GM21423 (cell line): Measurements from ENCODE around the gene RASL10A.
"Not testable (repeated sequence)": the region's sequence is repeated elsewhere in the genome, so short reads cannot be mapped to it uniquely, and the experiment has no call there.

ENCODE experiments used
- ATAC-seq: cut with Tn5 transposase; IDR thresholded peaks from one replicate; pipeline ENCODE4 v1.9.1; 2021; ENCODE audit warnings: mild to moderate bottlenecking, moderate library complexity; ENCODE audit not compliant: unreplicated experiment

RASL10A gene, protein sequence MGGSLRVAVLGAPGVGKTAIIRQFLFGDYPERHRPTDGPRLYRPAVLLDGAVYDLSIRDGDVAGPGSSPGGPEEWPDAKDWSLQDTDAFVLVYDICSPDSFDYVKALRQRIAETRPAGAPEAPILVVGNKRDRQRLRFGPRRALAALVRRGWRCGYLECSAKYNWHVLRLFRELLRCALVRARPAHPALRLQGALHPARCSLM

DNA sequence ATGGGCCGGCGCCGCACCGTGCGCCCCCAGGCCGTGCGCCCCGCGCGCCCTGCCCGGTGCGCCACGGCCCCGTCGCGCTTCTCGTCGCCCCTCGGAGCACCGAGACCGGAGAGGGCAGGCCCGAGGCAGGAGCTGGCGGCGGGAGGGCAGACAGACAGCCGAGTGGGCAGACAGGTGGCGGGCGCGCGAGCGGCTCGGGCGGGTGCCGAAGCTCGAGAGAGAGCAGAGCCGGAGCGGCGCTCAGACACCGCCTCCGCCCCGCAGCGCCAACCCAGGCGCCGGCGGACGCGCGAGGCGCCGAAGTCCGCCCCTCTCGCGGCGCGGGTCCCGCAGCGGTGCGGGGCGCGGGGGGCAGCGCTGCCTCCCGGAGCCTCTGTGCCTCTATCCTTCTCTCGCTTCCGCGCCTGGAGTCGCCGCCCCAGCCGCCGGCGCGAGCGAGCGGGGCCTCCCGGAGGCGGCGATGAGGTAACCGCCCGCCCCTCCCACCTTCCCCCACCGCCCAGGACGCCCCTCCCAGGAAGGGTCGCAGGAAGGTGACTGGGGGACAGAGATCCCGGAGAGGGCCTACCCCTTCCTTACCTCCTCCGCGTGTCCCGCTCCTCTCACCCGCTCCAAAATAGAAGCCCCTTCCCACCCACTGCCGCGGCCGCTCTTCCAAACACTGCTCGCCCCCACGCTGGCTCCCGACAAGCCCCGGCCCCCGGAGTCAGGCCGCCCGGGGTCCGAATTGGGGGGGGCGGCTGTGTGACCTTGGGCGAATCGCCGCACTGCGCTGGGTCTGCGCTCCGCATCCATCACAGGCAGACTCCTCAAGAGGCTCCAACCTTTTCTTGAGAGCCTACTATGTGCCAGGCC is at the start of gene RASL10A:
Gene RASL10A (minus strand): TSS at position 412 of the 855 bp plus-strand sequence. CDS start 451 bp downstream, outside the sequence.
- no peak for ATAC-seq

DNA sequence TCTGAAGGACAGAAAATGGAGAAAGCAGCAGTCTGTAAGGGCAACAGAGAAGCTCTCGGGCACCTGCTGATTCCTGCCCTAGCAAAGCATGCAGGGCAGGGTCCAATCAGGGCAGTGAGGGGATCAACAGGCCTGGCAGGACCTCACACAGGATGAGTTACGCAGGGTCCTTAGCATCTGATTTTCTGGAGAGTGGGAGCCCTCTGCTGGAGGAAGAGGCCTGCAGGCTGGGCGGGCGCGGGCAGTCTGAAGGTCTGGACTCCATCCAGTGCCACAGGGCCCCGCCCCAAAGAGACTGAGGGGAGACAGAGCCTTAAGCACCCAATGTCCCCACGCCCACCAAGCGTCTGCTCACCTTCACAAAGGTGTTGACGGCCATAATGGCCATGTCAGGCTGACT is 44.0 kb upstream of the RASL10A start:
- no peak for ATAC-seq

DNA sequence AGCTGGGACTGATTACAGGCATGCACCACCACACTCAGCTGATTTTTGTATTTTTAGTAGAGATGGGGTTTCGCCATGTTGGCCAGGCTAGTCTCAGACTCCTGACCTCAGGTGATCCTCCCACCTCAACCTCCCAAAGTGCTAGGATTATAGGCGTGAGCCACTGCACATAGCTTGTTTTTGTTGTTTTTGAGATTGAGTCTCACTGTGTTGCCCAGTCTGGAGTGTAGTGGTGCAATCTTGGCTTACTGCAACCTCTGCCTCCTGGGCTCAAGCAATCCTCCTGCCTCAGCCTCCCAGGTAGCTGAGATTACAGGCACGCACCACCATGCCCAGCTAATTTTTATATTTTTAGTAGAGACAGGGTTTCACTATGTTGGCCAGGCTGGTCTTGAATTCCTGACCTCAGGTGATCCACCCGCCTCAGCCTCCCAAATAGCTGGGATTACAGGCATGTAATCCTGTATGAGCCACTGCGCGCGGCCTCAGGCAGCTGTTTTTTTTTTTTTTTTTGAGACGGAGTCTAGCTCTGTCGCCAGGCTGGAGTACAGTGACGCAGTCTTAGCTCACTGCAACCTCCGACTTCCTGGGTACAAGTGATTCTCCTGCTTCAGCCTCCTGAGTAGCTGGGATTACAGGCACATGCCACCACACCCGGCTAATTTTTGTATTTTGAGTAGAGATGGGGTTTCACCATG is 41.8 kb upstream of the RASL10A start:
- not testable (repeated sequence) for ATAC-seq

DNA sequence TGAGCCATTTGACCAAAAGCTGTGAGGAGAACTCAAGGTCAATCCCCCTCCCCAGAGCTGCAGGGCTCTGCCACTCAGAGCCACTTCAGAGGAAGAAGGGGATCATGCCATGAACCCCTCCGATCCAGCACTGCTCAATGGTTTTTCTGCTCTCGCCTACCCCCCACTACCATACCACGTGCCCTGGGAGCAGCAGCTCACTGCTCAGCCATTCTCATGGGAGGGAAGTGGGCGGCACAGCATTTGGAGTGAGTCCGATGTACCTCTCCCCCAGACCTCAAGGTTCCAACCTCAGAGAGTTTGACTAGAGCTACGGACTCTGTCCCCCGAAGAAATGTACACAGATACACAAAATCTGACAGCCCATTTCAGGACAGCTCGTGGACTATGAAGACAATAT is 38.4 kb upstream of the RASL10A start:
- no peak for ATAC-seq

DNA sequence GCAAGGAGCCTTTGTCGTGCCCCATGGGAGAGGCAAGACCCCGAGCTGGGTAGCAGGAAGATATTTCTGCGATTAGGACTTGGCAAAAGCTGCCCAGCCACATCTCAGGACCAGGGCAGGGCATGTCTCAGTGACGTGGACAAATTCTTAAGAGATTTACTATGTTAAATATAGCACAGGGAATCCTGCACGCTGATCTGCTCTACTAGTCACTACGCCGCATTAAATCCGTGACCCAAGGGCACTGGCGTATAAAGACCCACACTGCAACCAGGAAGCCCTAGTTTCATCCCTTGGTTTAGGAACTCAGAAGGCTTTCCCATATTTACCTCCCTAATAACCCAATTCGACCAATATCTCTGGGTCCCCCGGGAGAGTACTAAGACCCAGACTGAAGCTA is 37.8 kb upstream of the RASL10A start:
- no peak for ATAC-seq

DNA sequence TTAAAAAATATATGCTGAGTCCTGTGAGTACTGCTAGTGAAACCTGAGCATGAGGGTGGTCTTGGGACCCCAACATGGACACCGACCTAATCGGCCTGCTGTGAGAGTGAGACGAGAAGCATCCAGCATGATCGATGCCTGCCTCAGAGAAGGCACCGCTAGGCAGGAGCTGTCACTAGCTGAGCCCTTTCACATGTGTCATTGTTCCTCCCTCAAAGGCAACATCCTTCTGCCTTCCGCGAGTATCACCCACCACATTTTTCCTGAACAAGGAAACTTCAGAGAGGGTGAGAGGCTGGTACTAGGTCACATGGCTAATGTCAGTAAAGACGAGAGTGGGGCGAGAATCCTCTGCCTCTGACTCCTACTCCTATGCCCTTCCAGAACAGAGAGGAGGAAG is 37.3 kb upstream of the RASL10A start:
- no peak for ATAC-seq

DNA sequence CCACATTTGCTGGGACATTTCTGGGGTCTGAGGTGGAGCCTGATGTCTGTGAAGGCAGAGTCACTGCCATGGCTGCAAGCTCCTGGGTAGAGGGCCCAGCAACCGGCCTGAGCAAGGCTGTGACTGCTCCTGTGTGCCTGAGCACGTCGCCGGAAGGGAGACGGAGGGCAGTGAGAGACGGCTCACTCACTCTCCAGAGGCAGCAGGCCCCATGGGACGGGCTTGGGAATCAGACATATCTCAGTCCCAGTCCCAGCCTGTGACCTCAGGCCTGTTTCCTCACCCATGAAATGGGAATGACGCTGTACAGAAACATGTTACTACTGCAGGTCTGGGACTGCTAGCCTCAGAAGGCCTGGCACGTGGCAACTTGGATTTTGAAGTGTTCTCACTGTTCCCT is 36.4 kb upstream of the RASL10A start:
- no peak for ATAC-seq

DNA sequence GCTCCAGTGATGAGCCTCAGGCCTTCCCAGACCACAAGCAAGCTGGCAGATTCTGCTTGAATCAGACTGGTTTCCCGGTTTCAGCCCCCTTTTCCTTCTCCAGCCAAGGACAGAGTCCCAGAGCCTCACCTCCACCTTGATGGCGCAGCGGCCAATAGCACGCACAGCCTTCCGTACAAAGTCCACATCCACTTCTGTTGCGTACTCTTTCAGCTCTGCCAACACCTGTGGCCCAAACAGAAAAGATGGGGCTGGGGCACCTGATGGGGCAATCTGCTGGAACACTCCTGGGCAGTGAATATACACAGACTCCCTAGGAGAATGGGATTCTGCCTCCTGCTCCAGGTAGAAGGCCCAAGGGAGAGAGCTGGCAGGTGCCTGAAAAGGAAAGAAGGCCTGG is 35.5 kb upstream of the RASL10A start:
- ATAC-seq = no peak

DNA sequence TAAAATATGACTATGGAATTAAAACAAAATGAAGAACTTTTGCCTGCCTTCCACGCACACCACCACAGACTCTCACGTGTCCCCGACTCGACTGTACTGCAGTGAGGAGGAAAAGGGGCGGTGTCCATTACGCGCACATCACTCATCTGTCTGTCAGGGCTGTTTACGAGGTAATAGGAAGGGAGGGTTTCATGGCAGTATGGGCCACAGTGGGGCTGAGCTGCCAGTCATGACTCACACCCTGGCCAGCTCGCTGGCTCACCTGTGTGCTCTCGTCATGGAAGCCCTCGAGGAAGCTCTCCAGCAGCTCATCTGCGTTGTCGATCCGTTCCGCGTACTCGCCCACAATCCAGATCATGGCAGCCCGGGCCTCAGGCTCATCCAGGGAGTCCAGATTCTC is 33.5 kb upstream of the RASL10A start:
- no peak for ATAC-seq

DNA sequence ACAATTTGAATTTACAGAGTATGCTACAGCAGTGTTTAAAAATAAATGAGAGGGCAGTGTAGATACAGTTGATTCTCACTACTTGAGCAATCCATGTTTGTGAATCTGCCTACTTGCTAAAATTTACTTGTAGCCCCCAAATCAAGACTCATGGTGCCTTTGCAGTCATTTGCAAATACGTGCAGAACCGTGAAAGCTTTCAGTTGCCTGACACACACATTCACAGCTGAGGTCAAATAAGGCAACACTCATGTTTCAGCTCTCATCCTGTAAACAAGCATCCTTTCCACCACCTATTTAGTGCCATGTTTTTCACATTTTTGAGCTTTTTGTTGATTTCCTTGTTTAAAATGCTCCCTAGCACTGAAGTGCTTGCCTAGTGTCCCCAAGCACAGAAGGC is 32.5 kb upstream of the RASL10A start:
- no peak for ATAC-seq

DNA sequence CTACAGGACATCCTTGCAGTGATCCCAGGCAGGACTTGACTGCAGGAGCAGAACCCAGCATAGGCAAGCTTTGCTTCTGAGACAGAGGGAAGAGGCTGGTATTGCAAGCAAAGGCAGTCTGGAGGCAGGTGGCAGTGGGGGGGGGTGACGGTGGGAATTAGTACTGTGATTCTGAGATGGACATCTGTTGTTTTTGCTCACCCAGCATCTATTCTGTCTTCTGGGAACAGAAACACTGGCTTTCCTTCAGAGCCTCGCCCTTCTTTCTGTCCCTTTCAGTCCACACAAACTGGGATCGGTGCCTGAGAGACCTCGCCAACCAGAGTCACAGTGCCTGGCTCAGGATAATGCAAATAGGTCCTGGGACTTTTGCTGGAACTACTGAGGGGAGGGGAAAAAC is 31.2 kb upstream of the RASL10A start:
- no peak for ATAC-seq

DNA sequence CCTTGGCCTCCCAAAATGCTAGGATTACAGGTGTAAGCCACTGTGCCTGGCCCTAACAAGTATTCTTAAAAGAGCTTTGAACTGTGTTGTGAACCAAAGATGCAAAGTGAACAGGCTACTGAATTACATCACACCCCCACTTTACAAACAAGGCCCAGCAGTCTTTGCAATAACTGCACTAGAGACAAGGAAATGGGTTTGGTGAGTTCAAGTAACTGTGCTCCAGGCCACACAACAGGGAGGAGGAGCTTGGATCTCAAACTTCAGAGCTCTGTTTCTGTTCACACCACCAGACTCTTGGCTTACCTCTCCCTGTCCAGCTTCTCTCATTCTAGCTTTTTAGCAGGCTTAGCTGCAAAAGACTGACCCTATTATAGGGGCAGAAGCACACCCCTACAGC is 30.4 kb upstream of the RASL10A start:
- no peak for ATAC-seq

DNA sequence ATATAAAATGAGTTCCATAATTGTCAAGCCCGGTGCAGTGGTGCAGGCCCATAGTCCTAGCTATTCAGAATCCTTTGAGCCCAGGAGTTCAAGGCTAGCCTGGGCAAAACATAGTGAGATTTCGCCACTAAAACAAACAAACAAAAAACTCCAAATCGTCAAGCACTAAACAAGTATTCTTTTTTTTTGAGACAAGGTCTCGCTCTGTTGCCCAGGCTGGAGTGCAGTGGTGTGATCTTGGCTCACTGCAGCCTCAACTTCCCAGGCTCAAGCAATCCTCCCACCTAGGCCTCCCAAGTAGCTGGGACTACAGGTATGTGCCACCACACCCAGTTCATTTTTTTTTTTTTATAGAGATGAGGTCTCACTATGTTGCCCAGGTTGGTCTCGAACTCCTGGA is 29.4 kb upstream of the RASL10A start:
- not testable (repeated sequence) for ATAC-seq

DNA sequence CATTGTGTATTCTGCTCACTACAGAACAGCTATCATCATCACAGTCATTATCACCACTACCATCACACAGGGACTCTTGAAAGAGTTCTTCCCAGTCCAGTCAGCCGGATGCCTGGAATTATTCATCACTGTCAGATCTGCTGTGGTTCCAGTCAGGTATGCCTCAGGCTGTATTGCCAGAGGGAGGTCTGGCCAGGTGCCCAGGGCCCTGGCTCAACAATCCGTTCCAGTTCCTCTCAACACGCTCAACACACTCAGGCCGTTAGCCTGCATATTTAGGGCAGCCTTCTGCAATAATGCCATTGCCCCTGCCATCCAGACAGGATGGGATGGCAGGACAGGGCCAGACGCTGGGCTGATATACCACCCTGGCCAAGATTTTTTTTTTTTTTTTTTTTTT is 28.6 kb upstream of the RASL10A start:
- ATAC-seq = no peak

DNA sequence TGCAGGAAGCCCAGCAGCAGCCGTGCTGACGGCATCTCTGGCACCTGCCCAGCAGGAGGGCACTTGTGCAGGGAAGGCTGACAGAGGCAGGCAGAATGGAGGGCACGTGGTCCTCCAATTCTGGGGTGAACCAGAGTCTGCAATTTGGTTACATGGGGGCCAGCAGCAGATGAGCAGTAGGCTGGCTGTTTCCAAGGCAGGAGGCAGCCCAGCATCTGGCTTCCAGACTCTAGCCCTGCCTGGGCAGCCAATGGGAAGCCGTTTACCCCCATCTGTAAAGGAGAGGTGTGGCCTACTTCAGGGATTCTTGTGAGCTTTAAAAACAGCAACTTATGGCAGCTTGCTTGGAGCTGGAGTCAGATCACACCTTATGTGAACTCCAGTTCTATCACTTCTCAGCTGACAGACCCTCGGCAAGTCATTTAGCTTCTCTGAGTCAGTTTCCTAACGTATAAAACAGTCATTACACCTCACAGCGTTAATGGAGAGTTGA is 27.9 kb upstream of the RASL10A start:
- ATAC-seq = no peak

DNA sequence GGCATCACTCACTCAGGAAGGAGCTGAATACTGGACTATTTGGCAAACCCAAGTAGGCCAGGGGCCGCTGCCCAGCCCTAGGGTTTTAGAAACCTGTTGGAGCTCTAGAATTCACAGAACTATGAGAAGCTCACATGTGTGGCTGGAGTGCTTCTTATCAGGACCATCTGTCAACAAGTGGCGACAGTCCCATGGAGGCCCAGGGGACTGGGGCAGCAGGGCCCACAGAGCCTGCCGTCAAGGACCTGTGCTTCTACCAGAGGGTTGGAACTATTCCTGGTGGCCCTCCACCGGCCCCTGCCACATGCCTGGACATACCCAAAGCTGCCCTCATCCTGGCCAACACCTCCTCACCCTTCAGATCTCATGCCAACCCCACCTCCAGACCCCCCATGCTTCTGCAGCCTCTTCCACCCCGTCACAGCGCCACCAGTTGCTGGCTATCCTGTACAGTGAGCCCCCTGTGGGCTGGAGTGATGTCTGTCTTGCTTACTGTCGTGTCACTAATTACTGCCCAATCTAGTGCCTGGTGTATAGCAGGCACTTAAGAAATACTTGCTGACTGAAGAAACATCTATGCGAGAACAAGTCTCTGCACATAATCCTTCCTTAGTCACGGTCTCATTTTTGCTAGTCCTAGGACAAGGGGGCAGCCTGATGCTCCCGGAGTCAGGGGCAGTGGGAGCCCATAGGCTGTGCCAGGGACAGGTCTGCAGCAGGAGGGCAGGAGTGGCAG is 27.2 kb upstream of the RASL10A start:
- no peak for ATAC-seq

DNA sequence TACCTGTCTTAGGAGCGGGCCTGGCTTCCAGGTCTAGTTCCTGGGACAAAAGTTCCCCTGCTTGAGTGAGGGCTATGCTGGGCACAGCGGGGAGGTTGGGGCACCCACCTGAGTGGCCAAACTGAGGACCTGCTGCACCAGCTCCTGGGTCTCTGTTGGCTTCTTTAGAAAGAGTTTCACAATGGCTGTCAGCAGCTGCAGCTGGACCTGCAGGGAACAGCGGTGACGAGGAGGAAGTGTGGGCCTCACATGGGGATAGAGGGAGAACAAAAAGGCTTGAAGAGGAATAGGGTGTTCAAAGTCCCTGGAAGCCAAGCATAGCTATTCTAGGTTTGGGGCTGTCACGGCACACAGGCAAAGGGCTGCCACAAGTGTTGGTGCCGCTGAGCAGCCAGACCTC is 26.7 kb upstream of the RASL10A start:
- no peak for ATAC-seq

DNA sequence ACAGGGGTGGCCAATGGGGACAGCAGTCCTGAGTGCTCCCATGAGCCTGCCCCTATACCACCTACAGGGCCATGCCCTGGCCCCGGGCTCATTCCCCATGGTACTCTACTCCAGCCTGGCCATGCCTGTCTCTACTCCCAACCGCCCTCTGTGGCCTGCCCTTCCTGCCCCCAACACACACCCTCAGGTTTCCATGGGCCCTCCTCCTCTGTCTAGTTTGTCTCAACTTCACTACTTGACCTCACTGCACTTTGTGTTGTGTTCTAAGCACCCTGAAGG is 26.3 kb upstream of the RASL10A start:
- no peak for ATAC-seq

DNA sequence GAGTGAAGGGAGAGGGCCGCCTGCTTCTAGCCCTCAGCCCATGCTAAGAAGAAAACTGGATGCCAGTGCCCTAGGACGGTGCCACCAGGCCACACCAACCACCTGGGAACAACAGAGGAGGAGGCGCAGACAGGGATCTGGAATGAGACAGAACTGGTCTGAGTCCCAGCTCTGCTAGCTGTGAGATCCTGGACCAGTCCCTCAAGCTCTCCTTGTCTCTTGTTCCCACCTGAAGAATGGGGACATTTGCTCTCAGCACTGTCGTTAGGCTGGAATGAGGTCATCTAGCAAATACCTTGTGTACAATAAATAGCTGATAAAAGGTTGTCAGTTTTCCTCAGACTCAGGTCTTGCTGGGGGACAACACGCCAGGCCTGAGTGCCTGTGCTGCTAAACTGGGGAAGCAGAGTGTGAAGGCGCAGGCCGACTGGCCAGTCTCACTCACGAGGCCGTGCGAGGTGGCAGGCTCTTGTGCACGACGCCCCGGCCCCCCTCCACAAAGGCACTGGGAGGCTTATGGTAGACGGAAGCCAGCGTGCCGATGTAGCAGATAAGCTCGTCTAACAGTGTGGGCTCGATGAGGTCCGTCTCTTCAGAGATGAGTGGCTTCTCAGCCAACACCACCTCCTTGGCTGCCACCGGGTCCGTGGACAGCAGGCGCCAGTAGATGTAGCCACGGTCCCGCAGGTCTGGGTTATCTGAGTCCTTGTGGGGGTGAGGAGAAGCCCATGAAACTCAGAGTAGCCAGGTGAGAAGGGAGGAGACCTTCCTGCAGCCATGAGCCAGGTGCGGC is 25.8 kb upstream of the RASL10A start:
- no peak for ATAC-seq

DNA sequence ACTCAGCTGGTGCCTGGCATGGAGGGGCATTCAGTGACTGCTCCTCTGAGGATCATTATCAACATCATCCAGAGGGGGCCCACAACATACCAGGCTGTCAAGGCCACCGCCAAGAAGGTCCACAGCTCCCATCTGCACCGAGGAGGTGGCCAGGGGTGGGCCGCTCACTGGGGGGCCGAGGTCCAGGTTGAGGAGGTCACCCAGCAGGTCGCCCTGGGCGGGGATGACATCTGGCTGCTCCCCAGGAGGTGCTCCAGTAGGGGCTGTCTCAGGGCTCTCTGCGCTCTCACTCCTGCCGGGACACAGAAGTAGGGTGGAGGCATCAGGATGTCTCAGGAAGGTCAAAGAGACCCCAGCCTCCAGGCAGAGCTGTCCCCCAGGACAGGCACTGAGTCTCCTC is 25.1 kb upstream of the RASL10A start:
- no peak for ATAC-seq
